RWPE2 (cell line): ENCODE data around the gene NPM3.

Experiments
- ATAC-seq: fragments of 200-7000 bp; cut with Tn5 transposase; 3 replicates; pipeline ENCODE4 v1.9.1; 2021; ENCODE audit warnings: low read depth
- DNase-seq: peaks from one replicate; pipeline ENCODE4 v3.0.0-alpha.2; 2020; ENCODE audit warnings: low spot score
- H3K27ac ChIP-seq: fragments of 450-650 bp; 2 replicates; pipeline ENCODE4 v1.5.1; 2017; ENCODE audit warnings: mild to moderate bottlenecking; ENCODE audit not compliant: poor library complexity, severe bottlenecking
- H3K27me3 ChIP-seq: fragments of 250-450 bp; sonication (Bioruptor Pico); 2 replicates; pipeline ENCODE4 v1.5.1; 2021; ENCODE audit warnings: mild to moderate bottlenecking, moderate library complexity; ENCODE audit not compliant: insufficient read depth, poor library complexity, severe bottlenecking
- H3K36me3 ChIP-seq: fragments of 250-450 bp; sonication (Bioruptor Pico); 2 replicates; pipeline ENCODE4 v1.5.1; 2020; ENCODE audit warnings: low read depth, mild to moderate bottlenecking, moderate library complexity
- H3K4me1 ChIP-seq: fragments of 250-450 bp; sonication (Bioruptor Pico); 2 replicates; pipeline ENCODE4 v1.5.1; 2021; ENCODE audit warnings: mild to moderate bottlenecking, moderate library complexity; ENCODE audit not compliant: insufficient read depth, poor library complexity, severe bottlenecking
- H3K4me3 ChIP-seq: fragments of 250-450 bp; sonication (Bioruptor Pico); 2 replicates; pipeline ENCODE4 v1.5.1; 2021; ENCODE audit warnings: mild to moderate bottlenecking, moderate library complexity; ENCODE audit not compliant: severe bottlenecking
- H3K9me3 ChIP-seq: fragments of 250-450 bp; sonication (Bioruptor Pico); 2 replicates; pipeline ENCODE4 v1.5.1; 2021; ENCODE audit warnings: mild to moderate bottlenecking, moderate library complexity; ENCODE audit not compliant: severe bottlenecking
- TF ChIP-seq, protein P1 (sequence below): fragments of 450-650 bp; IDR thresholded peaks from one replicate; pipeline ENCODE4 v1.5.1; 2017; ENCODE audit warnings: mild to moderate bottlenecking, moderate library complexity; ENCODE audit not compliant: poor library complexity, severe bottlenecking

The NPM3 gene

GRCh38 chr10:101785801-101786200, 2.6 kb upstream of the NPM3 start:
- DNase-seq (no peak), ATAC-seq (no peak)
- Histone ChIP-seq H3K4me1 (peaks cover 7% of the 10 kb centered on the region), H3K9me3 (no peaks in the 10 kb centered on the region), H3K4me3 (no peak overlapping the region), H3K27me3 (no peaks in the 10 kb centered on the region), H3K36me3 (peaks cover 68% of the 10 kb centered on the region), H3K27ac (no peak overlapping the region)
- TF ChIP-seq, protein P1, sequence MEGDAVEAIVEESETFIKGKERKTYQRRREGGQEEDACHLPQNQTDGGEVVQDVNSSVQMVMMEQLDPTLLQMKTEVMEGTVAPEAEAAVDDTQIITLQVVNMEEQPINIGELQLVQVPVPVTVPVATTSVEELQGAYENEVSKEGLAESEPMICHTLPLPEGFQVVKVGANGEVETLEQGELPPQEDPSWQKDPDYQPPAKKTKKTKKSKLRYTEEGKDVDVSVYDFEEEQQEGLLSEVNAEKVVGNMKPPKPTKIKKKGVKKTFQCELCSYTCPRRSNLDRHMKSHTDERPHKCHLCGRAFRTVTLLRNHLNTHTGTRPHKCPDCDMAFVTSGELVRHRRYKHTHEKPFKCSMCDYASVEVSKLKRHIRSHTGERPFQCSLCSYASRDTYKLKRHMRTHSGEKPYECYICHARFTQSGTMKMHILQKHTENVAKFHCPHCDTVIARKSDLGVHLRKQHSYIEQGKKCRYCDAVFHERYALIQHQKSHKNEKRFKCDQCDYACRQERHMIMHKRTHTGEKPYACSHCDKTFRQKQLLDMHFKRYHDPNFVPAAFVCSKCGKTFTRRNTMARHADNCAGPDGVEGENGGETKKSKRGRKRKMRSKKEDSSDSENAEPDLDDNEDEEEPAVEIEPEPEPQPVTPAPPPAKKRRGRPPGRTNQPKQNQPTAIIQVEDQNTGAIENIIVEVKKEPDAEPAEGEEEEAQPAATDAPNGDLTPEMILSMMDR, result no peak

DNA sequence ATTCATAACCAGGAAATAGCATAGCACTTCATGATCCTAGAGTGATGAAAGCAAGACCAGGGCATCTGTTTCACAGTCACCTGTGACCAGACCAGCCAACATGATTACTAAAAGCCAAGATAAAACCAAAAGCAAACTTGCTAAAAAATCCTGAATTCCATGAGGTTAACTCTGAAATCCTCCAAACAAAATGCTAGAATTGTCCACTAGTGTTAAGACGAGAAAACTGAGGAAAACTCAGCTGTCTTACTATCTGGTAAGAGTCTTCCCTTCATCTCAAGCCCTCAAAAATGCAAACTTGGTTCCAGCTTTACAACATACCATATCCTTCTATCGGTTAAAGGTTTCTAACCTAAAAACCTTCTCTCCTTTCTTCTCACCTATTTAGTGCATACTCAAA, 1.3 kb upstream of the NPM3 start:
- TF ChIP-seq, protein P1, result no peak
- peaks cover 7% of the 10 kb centered on the region for H3K4me1 ChIP-seq
- ATAC-seq (no peak), DNase-seq (no peak)
- H3K4me3 ChIP-seq, result no peak overlapping the region
- no peaks in the 10 kb centered on the region for H3K27me3 ChIP-seq
- peak overlapping the region; percentile 52 for H3K27ac ChIP-seq
- peaks cover 56% of the 10 kb centered on the region for H3K36me3 ChIP-seq
- no peaks in the 10 kb centered on the region for H3K9me3 ChIP-seq

GRCh38 chr10:101783736-101784118, 481 bp upstream of the NPM3 start:
- TF ChIP-seq, protein P1, result no peak
- Histone ChIP-seq H3K4me3 (peak overlapping the region; percentile 73), H3K27ac (peak overlapping the region; percentile 52), H3K9me3 (no peaks in the 10 kb centered on the region), H3K36me3 (peaks cover 48% of the 10 kb centered on the region), H3K27me3 (no peaks in the 10 kb centered on the region), H3K4me1 (peaks cover 7% of the 10 kb centered on the region)
- peak; percentile 24 for ATAC-seq
- DNase-seq, result no peak

GRCh38 chr10:101781984-101782810, 1.0 kb downstream of the NPM3 start:
- H3K4me1 ChIP-seq, result peaks cover 7% of the 10 kb centered on the region
- H3K27me3 ChIP-seq, result peaks cover 5% of the 10 kb centered on the region
- peaks cover 32% of the 10 kb centered on the region for H3K36me3 ChIP-seq
- no peaks in the 10 kb centered on the region for H3K9me3 ChIP-seq
- peak overlapping the region; percentile 73 for H3K4me3 ChIP-seq
- DNase-seq, result no peak
- peak overlapping the region; percentile 52 for H3K27ac ChIP-seq
- ATAC-seq, result no peak
- TF ChIP-seq, protein P1, result no peak

GRCh38 chr10:101781655-101781983, 1.6 kb downstream of the NPM3 start:
- peaks cover 10% of the 10 kb centered on the region for H3K27me3 ChIP-seq
- no peak for DNase-seq
- no peak overlapping the region for H3K4me3 ChIP-seq
- TF ChIP-seq, protein P1, result no peak
- no peak overlapping the region for H3K27ac ChIP-seq
- H3K9me3 ChIP-seq, result no peaks in the 10 kb centered on the region
- H3K4me1 ChIP-seq, result peaks cover 7% of the 10 kb centered on the region
- H3K36me3 ChIP-seq, result peaks cover 26% of the 10 kb centered on the region
- ATAC-seq, result no peak
